K562 (cell line): ENCODE data around the gene SMIM12. TPM values are rescaled to one million over a fixed set of nuclear protein-coding genes. Genes with fewer than 3 reads are reported as not detected.

ENCODE experiments used
- ATAC-seq: fragments of 200-7000 bp; cut with Tn5 transposase; 3 replicates; pipeline ENCODE4 v1.9.1; 2020; ENCODE audit warnings: moderate library complexity
- BruUV-seq: library from RNA; stranded (reverse); fragments of 400-500 nt; replicated peaks from 2 replicates; lab custom pipeline; 2021; lab: Mats Ljungman, UMichigan
- CTCF ChIA-PET: fragments of 300-600 bp; formaldehyde crosslinking; extraction: SDS; loops from one replicate; lab custom pipeline; 2021; ENCODE audit warnings: low intra/inter-chr PET ratio; lab: Yijun Ruan, JAX
- POLR2A ChIA-PET: fragments of 300-600, 350-650 bp; sonication (Branson Sonifier 250); formaldehyde crosslinking; extraction: SDS; loops from one replicate; lab custom pipeline; 2021; ENCODE audit warnings: antibody characterized with exemption, inconsistent platforms; lab: Yijun Ruan, JAX
- DNase-seq, 4 experiments: peaks; one replicate each; pipeline versions ENCODE4 v3.0.0 to v3.0.0-alpha.2; 2011 to 2018; ENCODE audit warnings: low spot score in 3 of 4, mixed read lengths in 3 of 4; ENCODE audit errors: extremely low read depth in 1 of 4
- FAIRE-seq: peaks from 2 replicates; lab custom pipeline; 2011; peaks lifted over from hg19 to GRCh38; lab: Jason Lieb, UNC
- H2AFZ ChIP-seq: 2 replicates; pipeline ENCODE4 v1.6.0; 2011; ENCODE audit warnings: low read depth, low read length, control low read depth, inconsistent platforms
- H3K27ac ChIP-seq: fragments of 200-600 bp; 3 replicates; pipeline ENCODE4 v1.8.0; 2011; ENCODE audit warnings: low read depth, mild to moderate bottlenecking, control low read depth, inconsistent platforms, low read length, moderate library complexity, mixed read lengths; ENCODE audit errors: extremely low read depth
- H3K27me3 ChIP-seq, 2 experiments: fragments of 300-600 bp in 1 of 2; 2 replicates in 1 of 2; 3 replicates in 1 of 2; pipeline versions ENCODE4 v1.6.0 to v1.8.0; 2011; ENCODE audit warnings: inconsistent platforms in 2 of 2, low read length in 2 of 2, mild to moderate bottlenecking in 1 of 2, mixed read lengths in 1 of 2, moderate library complexity in 1 of 2; ENCODE audit not compliant: control insufficient read depth in 2 of 2, insufficient read depth in 2 of 2
- H3K36me3 ChIP-seq: fragments of 300-600 bp; 3 replicates; pipeline ENCODE4 v1.8.0; 2011; ENCODE audit warnings: mild to moderate bottlenecking, low read length, inconsistent platforms; ENCODE audit not compliant: control insufficient read depth, insufficient read depth
- H3K4me1 ChIP-seq, 2 experiments: fragments of 200-600 bp in 1 of 2; replicated peaks in 1 of 2; 2 replicates in 1 of 2; 3 replicates in 1 of 2; pipeline versions ENCODE4 v1.5.1 to v1.8.0; 2011; ENCODE audit warnings: inconsistent platforms in 2 of 2, low read length in 2 of 2, mild to moderate bottlenecking in 1 of 2, mixed read lengths in 1 of 2, moderate library complexity in 1 of 2; ENCODE audit not compliant: control insufficient read depth in 2 of 2, insufficient read depth in 2 of 2
- H3K4me2 ChIP-seq: 2 replicates; pipeline ENCODE4 v1.6.1; 2011; ENCODE audit warnings: low read length, control low read depth, inconsistent platforms, mixed read lengths; ENCODE audit not compliant: insufficient read depth
- H3K4me3 ChIP-seq: fragments of 200-600 bp; sonication (generic), shearing (Covaris generic); 2 replicates; pipeline ENCODE4 v1.5.1; 2016; ENCODE audit warnings: control low read depth, inconsistent platforms
- H3K79me2 ChIP-seq: fragments of 200-600 bp; 3 replicates; pipeline ENCODE4 v1.8.0; 2011; ENCODE audit warnings: low read length, inconsistent platforms; ENCODE audit not compliant: control insufficient read depth, insufficient read depth
- H3K9ac ChIP-seq, 2 experiments: 2 replicates each; pipeline versions ENCODE4 v1.6.0 to v1.6.1; 2011; ENCODE audit warnings: low read depth in 2 of 2, low read length in 2 of 2, control low read depth in 1 of 2, inconsistent platforms in 1 of 2, mild to moderate bottlenecking in 1 of 2, mixed read lengths in 1 of 2; ENCODE audit not compliant: insufficient read depth in 1 of 2
- H3K9me1 ChIP-seq: one replicate; pipeline ENCODE4 v1.6.0; 2011; ENCODE audit warnings: inconsistent platforms, mild to moderate bottlenecking, low read length, moderate library complexity; ENCODE audit not compliant: control insufficient read depth, insufficient read depth
- H3K9me3 ChIP-seq: replicated peaks from 2 replicates; pipeline ENCODE4 v1.5.1; 2011; ENCODE audit warnings: low read depth, low read length, inconsistent platforms; ENCODE audit not compliant: control insufficient read depth, insufficient read depth
- H4K20me1 ChIP-seq: replicated peaks from 2 replicates; pipeline ENCODE4 v1.6.1; 2011; ENCODE audit warnings: low read length, inconsistent platforms, mixed read lengths; ENCODE audit not compliant: control insufficient read depth, insufficient read depth
- BCL6 ChIP-seq: fragments of 250-450 bp; sonication (Bioruptor Pico); IDR thresholded peaks from 2 replicates; pipeline ENCODE4 v1.4.0; 2020
- BCLAF1 ChIP-seq, 2 experiments: fragments of 450-650 bp in 1 of 2; IDR thresholded peaks; 2 replicates each; pipeline ENCODE4 v1.6.1; 2011 to 2017; ENCODE audit warnings: low read depth in 2 of 2, antibody characterized with exemption in 1 of 2, borderline replicate concordance in 1 of 2, low read length in 1 of 2, mild to moderate bottlenecking in 1 of 2, mixed read lengths in 1 of 2; ENCODE audit not compliant: control insufficient read depth in 1 of 2
- CCAR2 ChIP-seq: fragments of 200-400 bp; formaldehyde crosslinking; IDR thresholded peaks from 2 replicates; pipeline ENCODE4 v1.6.1; 2017; ENCODE audit warnings: mild to moderate bottlenecking, low read depth, low read length
- CGGBP1 ChIP-seq: fragments of 250-450 bp; sonication (Bioruptor Pico); IDR thresholded peaks from 2 replicates; pipeline ENCODE4 v1.9.0; 2021; ENCODE audit warnings: mild to moderate bottlenecking
- GABPA ChIP-seq: fragments of 200-800 bp; sonication (Bioruptor generic); conservative IDR thresholded peaks from 2 replicates; pipeline ENCODE4 v1.6.1; 2016; ENCODE audit warnings: low read depth, missing genetic modification characterization, missing compliant biosample characterization
- KAT8 ChIP-seq: fragments of 450-650 bp; IDR thresholded peaks from 2 replicates; pipeline ENCODE4 v1.6.1; 2016; ENCODE audit warnings: low read depth, mild to moderate bottlenecking
- MEF2D ChIP-seq: conservative IDR thresholded peaks from 2 replicates; pipeline ENCODE4 v1.6.1; 2016; ENCODE audit warnings: low read depth, missing genetic modification characterization, missing compliant biosample characterization
- MXI1 ChIP-seq: IDR thresholded peaks from 2 replicates; pipeline ENCODE4 v1.6.1; 2011; ENCODE audit warnings: low read depth, mild to moderate bottlenecking, improper control_type of control experiment, low read length
- PHF20 ChIP-seq: fragments of 450-650 bp; IDR thresholded peaks from 2 replicates; pipeline ENCODE4 v1.6.1; 2018; ENCODE audit not compliant: partially characterized antibody
- POLR2AphosphoS2 ChIP-seq: IDR thresholded peaks from 2 replicates; pipeline ENCODE4 v1.6.1; 2012; ENCODE audit warnings: low read length, improper control_type of control experiment
- RB1 ChIP-seq: fragments of 450-650 bp; IDR thresholded peaks from 2 replicates; pipeline ENCODE4 v1.6.1; 2017; ENCODE audit warnings: low read depth, mild to moderate bottlenecking
- RBM25 ChIP-seq: fragments of 200-400 bp; formaldehyde crosslinking; IDR thresholded peaks from 2 replicates; pipeline ENCODE4 v1.6.1; 2018; ENCODE audit warnings: low read length, low read depth, moderate library complexity; ENCODE audit not compliant: severe bottlenecking
- RFX5 ChIP-seq: IDR thresholded peaks from 2 replicates; pipeline ENCODE4 v1.6.1; 2011; ENCODE audit warnings: low read depth, mild to moderate bottlenecking, improper control_type of control experiment, low read length
- SIX5 ChIP-seq, 2 experiments: IDR thresholded peaks; 2 replicates each; pipeline ENCODE4 v1.6.1; 2011; ENCODE audit warnings: low read length in 2 of 2, borderline replicate concordance in 1 of 2, low read depth in 1 of 2, mild to moderate bottlenecking in 1 of 2, moderate library complexity in 1 of 2; ENCODE audit not compliant: insufficient read depth in 1 of 2
- SRSF7 ChIP-seq: fragments of 200-400 bp; formaldehyde crosslinking; optimal IDR thresholded peaks from 2 replicates; pipeline ENCODE3; 2017; ENCODE audit warnings: mild to moderate bottlenecking, low read depth, low read length
- TCF7L2 ChIP-seq: fragments of 150-350 bp; IDR thresholded peaks from 2 replicates; pipeline ENCODE4 v1.6.1; 2016; ENCODE audit warnings: low read depth, mild to moderate bottlenecking, low read length, moderate library complexity
- ZNF324 ChIP-seq: fragments of 250-450 bp; sonication (Bioruptor Pico); IDR thresholded peaks from 2 replicates; pipeline ENCODE4 v1.4.0; 2020; ENCODE audit warnings: mild to moderate bottlenecking
- ZNF785 ChIP-seq: fragments of 250-450 bp; sonication (Bioruptor Pico); IDR thresholded peaks from 2 replicates; pipeline ENCODE4 v1.4.0; 2020; ENCODE audit warnings: mild to moderate bottlenecking
- WGBS: fragments of 100-300 bp; shearing (Covaris generic); methylation state at CpG from one replicate; pipeline ENCODE4 v1.1.6; 2016; ENCODE audit warnings: low coverage, mixed read lengths; ENCODE audit not compliant: insufficient coverage; ENCODE audit errors: missing lambda C conversion rate; 5-methylcytosine and 5-hydroxymethylcytosine counted together
- in situ Hi-C: fragments of 300-500 bp; cut with MboI; formaldehyde crosslinking; loops from 4 replicates; pipeline ENCODE4 v1.15.0; 2018; ENCODE audit warnings: inconsistent platforms, mixed read lengths
- intact Hi-C: fragments of 100-400 bp; cut with micrococcal nuclease; formaldehyde crosslinking; loops from 2 replicates; pipeline ENCODE4 v1.14.2; 2022
- polyA plus RNA-seq, 8 experiments: library from polyadenylated mRNA; depleted of rRNA in 4 of 8; stranded (reverse) in 5 of 8; unstranded in 3 of 8; fragments of >200 nt; fragmentation: Nextera tagmentation in 2 of 8; fragmentation: Illumina TruSeq in 1 of 8; extraction: Ambion mirVana in 2 of 8; extraction: Trizol in 1 of 8; gene quantifications; 2 replicates each; pipeline versions ENCODE4 v1.2.1 to v1.2.3, GENCODE V29; 2011 to 2014; ENCODE audit warnings: inconsistent platforms in 1 of 8, missing spikeins in 1 of 8
- total RNA-seq, 7 experiments: library from RNA; depleted of rRNA in 6 of 7; stranded (reverse); fragments of >200 nt in 6 of 7; fragmentation: Illumina TruSeq in 2 of 7; extraction: Trizol in 2 of 7; gene quantifications; 2 replicates each; pipeline versions ENCODE4 v1.2.1 to v1.2.3, GENCODE V29; 2011 to 2021; ENCODE audit warnings: low replicate concordance in 1 of 7

Gene SMIM12
- total and polyA plus RNA-seq, 9 of the 15 experiments (the other 6 are each of a cell fraction or from before 2014, with no cell fraction given): 51.7 to 112 (median 63.9) TPM

GRCh38 chr1:34889705-34890104 is 30.2 kb upstream of the SMIM12 start:
- no peak for DNase-seq
- no peak overlapping the region for H3K4me2 ChIP-seq
- no peaks in the 10 kb centered on the region for H3K36me3 ChIP-seq
- peaks cover 0 to 14% of the 10 kb centered on the region in 2 experiments; a peak in 2 of 5 replicates for H3K4me1 ChIP-seq
- in situ Hi-C loops (no loop called here), intact Hi-C loops (no loop called here)
- H3K79me2 ChIP-seq: no peaks in the 10 kb centered on the region
- H3K9me3 ChIP-seq: peaks cover 2% of the 10 kb centered on the region; the same call in 1 of the 2 replicates
- H3K9me1 ChIP-seq: no peaks in the 10 kb centered on the region
- ChIA-PET CTCF (no interaction called here), POLR2A (interaction anchor here (1.0 kb wide), 1 partner anchor 13 kb away, joined by 3 read pairs; no protein-coding TSS in a partner anchor)
- no peak overlapping the region for H3K27ac ChIP-seq
- H4K20me1 ChIP-seq: no peaks in the 10 kb centered on the region
- H3K27me3 ChIP-seq: peaks cover 26% of the 10 kb centered on the region in 2 experiments; a peak in 4 of 5 replicates
- no peak overlapping the region for H2AFZ ChIP-seq
- ATAC-seq: no peak
- FAIRE-seq: no peak
- no peak overlapping the region for H3K4me3 ChIP-seq
- no TSS peak for BruUV-seq
- H3K9ac ChIP-seq: no peak overlapping the region
- WGBS: 0% methylated on average over 4 of the region's 4 CpGs
- TF ChIP-seq BCL6 (CRISPR knock-in tag) (no peak), MXI1 (no peak), RBM25 (no peak), MEF2D (tag) (no peak), POLR2AphosphoS2 (no peak), BCLAF1 (IDR thresholded peaks at IDR 0.05; ENCODE audit: borderline replicate concordance in 1 of 2, control insufficient read depth in 1 of 2, low read depth in 2 of 2, low read length in 1 of 2) (no peak), CGGBP1 (CRISPR knock-in tag) (no peak), TCF7L2 (no peak), RFX5 (no peak), SIX5 (IDR thresholded peaks at IDR 0.05; ENCODE audit: borderline replicate concordance in 1 of 2, insufficient read depth in 1 of 2, low read depth in 1 of 2, low read length in 2 of 2) (no peak), CCAR2 (no peak), GABPA (tag) (no peak), KAT8 (no peak), ZNF324 (CRISPR knock-in tag) (no peak), ZNF785 (CRISPR knock-in tag) (no peak), RB1 (no peak), PHF20 (no peak), SRSF7 (no peak)
